ENCODE results near the gene NTM.
A peak's percentile ranks its signal among the peaks of the same experiment; 100 is the strongest.

- TF ChIP-seq CTCF (IDR thresholded peaks at IDR 0.05; ENCODE audit: poor library complexity) (peak; percentile 53), EZH2 (IDR thresholded peaks at IDR 0.05; ENCODE audit: borderline replicate concordance) (no peak), EZH2phosphoT487 (IDR thresholded peaks at IDR 0.05; ENCODE audit: low read depth, severe bottlenecking, unreplicated experiment) (no peak)
Measured at GRCh38 chr11:131579932-131580387, 209.5 kb downstream of the NTM start.

Data from hepatocyte (in vitro differentiated cells).